ENCODE data around the gene MXD3.

MXD3 gene

GRCh38 chr5:177339107-177339638, 27.5 kb upstream of the MXD3 start:
- DNase-seq = no peak

- DNase-seq = no peak
Measured at GRCh38 chr5:177338251-177339106, 26.8 kb upstream of the MXD3 start.

- DNase-seq = no peak
Measured at GRCh38 chr5:177336603-177337494, 25.2 kb upstream of the MXD3 start.

- no peak for DNase-seq
Measured at GRCh38 chr5:177336112-177336511, 24.4 kb upstream of the MXD3 start.

- DNase-seq = no peak
Measured at GRCh38 chr5:177335701-177336065, 24.0 kb upstream of the MXD3 start.

GRCh38 chr5:177334781-177335700, 23.3 kb upstream of the MXD3 start:
- no peak for DNase-seq

- no peak for DNase-seq
Measured at GRCh38 chr5:177334155-177334551, 22.5 kb upstream of the MXD3 start.

- no peak for DNase-seq
Measured at GRCh38 chr5:177333420-177334154, 21.9 kb upstream of the MXD3 start.

GRCh38 chr5:177332896-177333260, 21.2 kb upstream of the MXD3 start:
- DNase-seq = no peak

- no peak for DNase-seq
Measured at GRCh38 chr5:177332031-177332895, 20.6 kb upstream of the MXD3 start.

- no peak for DNase-seq
Measured at GRCh38 chr5:177330991-177331842, 19.5 kb upstream of the MXD3 start.

- no peak for DNase-seq
Measured at GRCh38 chr5:177329883-177330282, 18.2 kb upstream of the MXD3 start.

- DNase-seq = no peak
Measured at GRCh38 chr5:177328545-177329231, 17.0 kb upstream of the MXD3 start.

- no peak for DNase-seq
Measured at GRCh38 chr5:177327539-177328522, 16.1 kb upstream of the MXD3 start.

GRCh38 chr5:177325868-177326381, 14.2 kb upstream of the MXD3 start:
- no peak for DNase-seq

GRCh38 chr5:177320879-177321278, 9.2 kb upstream of the MXD3 start:
- DNase-seq = no peak

GRCh38 chr5:177319913-177320588, 8.4 kb upstream of the MXD3 start:
- peak in 1 of 2 experiments; percentile 14 for DNase-seq
